ENCODE measurements around the gene LY6G6D. TPM values are rescaled to one million over a fixed set of nuclear protein-coding genes. Genes with fewer than 3 reads are reported as not detected.

The LY6G6D gene
- total and polyA plus RNA-seq, 2 of the 13 experiments (the other 11 are each of a cell fraction or from before 2014, with no cell fraction given) = not detected

GRCh38 chr6:31729515-31729978, 14.4 kb downstream of the LY6G6D start (continued):
- no peak for TF ChIP-seq AFF4 (CRISPR knock-in tag; IDR thresholded peaks at IDR 0.05)
- no peak for TF ChIP-seq ZNF24 (IDR thresholded peaks at IDR 0.05)
- no peak for TF ChIP-seq ZNF552 (CRISPR knock-in tag; IDR thresholded peaks at IDR 0.05; ENCODE audit: borderline replicate concordance)
- no peak for TF ChIP-seq PRMT3 (CRISPR knock-in tag; IDR thresholded peaks at IDR 0.05; ENCODE audit: borderline replicate concordance, low read depth)
- TF ChIP-seq NFIB (CRISPR knock-in tag; IDR thresholded peaks at IDR 0.05; ENCODE audit: borderline replicate concordance) = no peak; the same call in 1 of the 2 replicates
- peak; percentile 68; the same call in 1 of the 2 replicates for TF ChIP-seq ZNF343 (CRISPR knock-in tag; IDR thresholded peaks at IDR 0.05)
- TF ChIP-seq ARID2 (CRISPR knock-in tag; IDR thresholded peaks at IDR 0.05; ENCODE audit: borderline replicate concordance) = no peak
- no peak for TF ChIP-seq ZBTB1 (CRISPR knock-in tag; IDR thresholded peaks at IDR 0.05; ENCODE audit: borderline replicate concordance)
- TF ChIP-seq, protein P1, sequence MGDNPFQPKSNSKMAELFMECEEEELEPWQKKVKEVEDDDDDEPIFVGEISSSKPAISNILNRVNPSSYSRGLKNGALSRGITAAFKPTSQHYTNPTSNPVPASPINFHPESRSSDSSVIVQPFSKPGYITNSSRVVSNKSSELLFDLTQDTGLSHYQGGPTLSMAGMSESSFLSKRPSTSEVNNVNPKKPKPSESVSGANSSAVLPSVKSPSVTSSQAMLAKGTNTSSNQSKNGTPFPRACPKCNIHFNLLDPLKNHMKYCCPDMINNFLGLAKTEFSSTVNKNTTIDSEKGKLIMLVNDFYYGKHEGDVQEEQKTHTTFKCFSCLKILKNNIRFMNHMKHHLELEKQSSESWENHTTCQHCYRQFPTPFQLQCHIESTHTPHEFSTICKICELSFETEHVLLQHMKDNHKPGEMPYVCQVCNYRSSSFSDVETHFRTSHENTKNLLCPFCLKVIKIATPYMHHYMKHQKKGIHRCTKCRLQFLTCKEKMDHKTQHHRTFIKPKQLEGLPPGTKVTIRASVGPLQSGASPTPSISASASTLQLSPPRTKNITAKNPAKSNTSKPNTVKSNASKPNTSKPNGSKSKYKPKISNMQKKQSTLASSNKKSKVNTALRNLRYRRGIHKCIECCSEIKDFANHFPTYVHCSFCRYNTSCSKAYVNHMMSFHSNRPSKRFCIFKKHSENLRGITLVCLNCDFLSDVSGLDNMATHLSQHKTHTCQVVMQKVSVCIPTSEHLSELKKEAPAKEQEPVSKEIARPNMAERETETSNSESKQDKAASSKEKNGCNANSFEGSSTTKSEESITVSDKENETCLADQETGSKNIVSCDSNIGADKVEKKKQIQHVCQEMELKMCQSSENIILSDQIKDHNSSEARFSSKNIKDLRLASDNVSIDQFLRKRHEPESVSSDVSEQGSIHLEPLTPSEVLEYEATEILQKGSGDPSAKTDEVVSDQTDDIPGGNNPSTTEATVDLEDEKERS (CRISPR knock-in tag; IDR thresholded peaks at IDR 0.05) = peak; percentile 21
- TF ChIP-seq, protein P2, sequence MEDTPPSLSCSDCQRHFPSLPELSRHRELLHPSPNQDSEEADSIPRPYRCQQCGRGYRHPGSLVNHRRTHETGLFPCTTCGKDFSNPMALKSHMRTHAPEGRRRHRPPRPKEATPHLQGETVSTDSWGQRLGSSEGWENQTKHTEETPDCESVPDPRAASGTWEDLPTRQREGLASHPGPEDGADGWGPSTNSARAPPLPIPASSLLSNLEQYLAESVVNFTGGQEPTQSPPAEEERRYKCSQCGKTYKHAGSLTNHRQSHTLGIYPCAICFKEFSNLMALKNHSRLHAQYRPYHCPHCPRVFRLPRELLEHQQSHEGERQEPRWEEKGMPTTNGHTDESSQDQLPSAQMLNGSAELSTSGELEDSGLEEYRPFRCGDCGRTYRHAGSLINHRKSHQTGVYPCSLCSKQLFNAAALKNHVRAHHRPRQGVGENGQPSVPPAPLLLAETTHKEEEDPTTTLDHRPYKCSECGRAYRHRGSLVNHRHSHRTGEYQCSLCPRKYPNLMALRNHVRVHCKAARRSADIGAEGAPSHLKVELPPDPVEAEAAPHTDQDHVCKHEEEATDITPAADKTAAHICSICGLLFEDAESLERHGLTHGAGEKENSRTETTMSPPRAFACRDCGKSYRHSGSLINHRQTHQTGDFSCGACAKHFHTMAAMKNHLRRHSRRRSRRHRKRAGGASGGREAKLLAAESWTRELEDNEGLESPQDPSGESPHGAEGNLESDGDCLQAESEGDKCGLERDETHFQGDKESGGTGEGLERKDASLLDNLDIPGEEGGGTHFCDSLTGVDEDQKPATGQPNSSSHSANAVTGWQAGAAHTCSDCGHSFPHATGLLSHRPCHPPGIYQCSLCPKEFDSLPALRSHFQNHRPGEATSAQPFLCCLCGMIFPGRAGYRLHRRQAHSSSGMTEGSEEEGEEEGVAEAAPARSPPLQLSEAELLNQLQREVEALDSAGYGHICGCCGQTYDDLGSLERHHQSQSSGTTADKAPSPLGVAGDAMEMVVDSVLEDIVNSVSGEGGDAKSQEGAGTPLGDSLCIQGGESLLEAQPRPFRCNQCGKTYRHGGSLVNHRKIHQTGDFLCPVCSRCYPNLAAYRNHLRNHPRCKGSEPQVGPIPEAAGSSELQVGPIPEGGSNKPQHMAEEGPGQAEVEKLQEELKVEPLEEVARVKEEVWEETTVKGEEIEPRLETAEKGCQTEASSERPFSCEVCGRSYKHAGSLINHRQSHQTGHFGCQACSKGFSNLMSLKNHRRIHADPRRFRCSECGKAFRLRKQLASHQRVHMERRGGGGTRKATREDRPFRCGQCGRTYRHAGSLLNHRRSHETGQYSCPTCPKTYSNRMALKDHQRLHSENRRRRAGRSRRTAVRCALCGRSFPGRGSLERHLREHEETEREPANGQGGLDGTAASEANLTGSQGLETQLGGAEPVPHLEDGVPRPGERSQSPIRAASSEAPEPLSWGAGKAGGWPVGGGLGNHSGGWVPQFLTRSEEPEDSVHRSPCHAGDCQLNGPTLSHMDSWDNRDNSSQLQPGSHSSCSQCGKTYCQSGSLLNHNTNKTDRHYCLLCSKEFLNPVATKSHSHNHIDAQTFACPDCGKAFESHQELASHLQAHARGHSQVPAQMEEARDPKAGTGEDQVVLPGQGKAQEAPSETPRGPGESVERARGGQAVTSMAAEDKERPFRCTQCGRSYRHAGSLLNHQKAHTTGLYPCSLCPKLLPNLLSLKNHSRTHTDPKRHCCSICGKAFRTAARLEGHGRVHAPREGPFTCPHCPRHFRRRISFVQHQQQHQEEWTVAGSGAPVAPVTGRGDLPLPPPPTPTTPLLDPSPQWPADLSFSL (CRISPR knock-in tag; IDR thresholded peaks at IDR 0.05) = no peak
- TF ChIP-seq ZNF839 (CRISPR knock-in tag; IDR thresholded peaks at IDR 0.05; ENCODE audit: borderline replicate concordance) = no peak
- no peak for TF ChIP-seq ZNF563 (CRISPR knock-in tag; IDR thresholded peaks at IDR 0.05)
- peak; percentile 71; the same call in 1 of the 2 replicates for TF ChIP-seq REL (CRISPR knock-in tag; conservative IDR thresholded peaks at IDR 0.05)
- peak; percentile 18; the same call in 1 of the 2 replicates for TF ChIP-seq ZNF629 (CRISPR knock-in tag; conservative IDR thresholded peaks at IDR 0.05)
- TF ChIP-seq, protein P3, sequence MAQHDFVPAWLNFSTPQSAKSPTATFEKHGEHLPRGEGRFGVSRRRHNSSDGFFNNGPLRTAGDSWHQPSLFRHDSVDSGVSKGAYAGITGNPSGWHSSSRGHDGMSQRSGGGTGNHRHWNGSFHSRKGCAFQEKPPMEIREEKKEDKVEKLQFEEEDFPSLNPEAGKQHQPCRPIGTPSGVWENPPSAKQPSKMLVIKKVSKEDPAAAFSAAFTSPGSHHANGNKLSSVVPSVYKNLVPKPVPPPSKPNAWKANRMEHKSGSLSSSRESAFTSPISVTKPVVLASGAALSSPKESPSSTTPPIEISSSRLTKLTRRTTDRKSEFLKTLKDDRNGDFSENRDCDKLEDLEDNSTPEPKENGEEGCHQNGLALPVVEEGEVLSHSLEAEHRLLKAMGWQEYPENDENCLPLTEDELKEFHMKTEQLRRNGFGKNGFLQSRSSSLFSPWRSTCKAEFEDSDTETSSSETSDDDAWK (CRISPR knock-in tag; IDR thresholded peaks at IDR 0.05) = no peak

Measured in HepG2 (cell line).